Left ventricle myocardium inferior (tissue), 1 donor: ENCODE measurements around the gene NBDY. TPM values are rescaled to one million over a fixed set of nuclear protein-coding genes. Genes with fewer than 3 reads are reported as not detected.

Experiments used
- DNase-seq: peaks from one replicate; pipeline ENCODE4 v3.0.0-alpha.2; 2020
- H3K27ac ChIP-seq: fragments of 200-600 bp; replicated peaks from 2 replicates; pipeline ENCODE4 v1.8.0; 2021
- H3K27me3 ChIP-seq: fragments of 200-600 bp; 2 replicates; pipeline ENCODE4 v1.8.0; 2021; ENCODE audit warnings: low read depth
- H3K36me3 ChIP-seq: fragments of 200-600 bp; 2 replicates; pipeline ENCODE4 v1.8.0; 2021
- H3K4me1 ChIP-seq: fragments of 200-600 bp; 2 replicates; pipeline ENCODE4 v1.8.0; 2021
- H3K4me3 ChIP-seq: fragments of 200-600 bp; 2 replicates; pipeline ENCODE4 v1.8.0; 2021; ENCODE audit warnings: mild to moderate bottlenecking, moderate library complexity
- H3K9me3 ChIP-seq: fragments of 200-600 bp; replicated peaks from 2 replicates; pipeline ENCODE4 v1.8.0; 2021
- CTCF ChIP-seq: fragments of 200-600 bp; IDR thresholded peaks from 2 replicates; pipeline ENCODE4 v1.8.0; 2021; ENCODE audit warnings: antibody characterized with exemption, mild to moderate bottlenecking, borderline replicate concordance
- intact Hi-C: fragments of 100-400 bp; cut with micrococcal nuclease; formaldehyde crosslinking; loops from one replicate; pipeline ENCODE4 v1.11.0; 2022
- total RNA-seq: library from RNA; stranded (reverse); fragmentation: NEBNext Ultra II Directional; extraction: Animal tissue kit (Norgen Biotek cat#: 25700); gene quantifications from one replicate; pipeline ENCODE4 v1.2.1, GENCODE V29; 2021
- donor health status: DM: no; HTN: yes; CAD: no; lungs with severe emphysema.

The NBDY gene
- total RNA-seq, 1 donor from 2014 or later, result 26.5 TPM

GRCh38 chrX:56797574-56798338 lies 68.7 kb downstream of the NBDY start:
- intact Hi-C loops, result no loop called here
- Histone ChIP-seq H3K9me3 (no peaks in the 10 kb centered on the region), H3K4me1 (peaks cover 12% of the 10 kb centered on the region), H3K27me3 (no peaks in the 10 kb centered on the region), H3K27ac (no peak overlapping the region), H3K36me3 (no peaks in the 10 kb centered on the region), H3K4me3 (no peak overlapping the region)
- TF ChIP-seq CTCF, result no peak
- DNase-seq, result no peak

- no peak overlapping the region for H3K27ac ChIP-seq
- H3K9me3 ChIP-seq, result no peaks in the 10 kb centered on the region
- intact Hi-C loops, result no loop called here
- H3K4me3 ChIP-seq, result no peak overlapping the region
- no peaks in the 10 kb centered on the region for H3K36me3 ChIP-seq
- H3K27me3 ChIP-seq, result no peaks in the 10 kb centered on the region
- no peak for DNase-seq
- H3K4me1 ChIP-seq, result peaks cover 12% of the 10 kb centered on the region
- TF ChIP-seq CTCF, result no peak
These were observed 69.3 kb downstream of the NBDY start for GRCh38 chrX:56798339-56798711.

- Histone ChIP-seq H3K4me3 (no peak overlapping the region), H3K27ac (no peak overlapping the region)
These were observed 70.1 kb downstream of the NBDY start for GRCh38 chrX:56798866-56799758.

GRCh38 chrX:56800307-56800706 lies 71.3 kb downstream of the NBDY start:
- no peaks in the 10 kb centered on the region for H3K9me3 ChIP-seq
- no peak overlapping the region for H3K4me3 ChIP-seq
- H3K4me1 ChIP-seq, result peaks cover 12% of the 10 kb centered on the region
- no peaks in the 10 kb centered on the region for H3K27me3 ChIP-seq
- no peaks in the 10 kb centered on the region for H3K36me3 ChIP-seq
- intact Hi-C loops, result no loop called here
- no peak overlapping the region for H3K27ac ChIP-seq
- TF ChIP-seq CTCF, result no peak
- no peak for DNase-seq

More at GRCh38 chrX:56798866-56799758, 70.1 kb downstream of the NBDY start:
- no peak for TF ChIP-seq CTCF
- no peaks in the 10 kb centered on the region for H3K9me3 ChIP-seq
- peaks cover 12% of the 10 kb centered on the region for H3K4me1 ChIP-seq
- intact Hi-C loops, result no loop called here
- H3K36me3 ChIP-seq, result no peaks in the 10 kb centered on the region
- DNase-seq, result no peak
- H3K27me3 ChIP-seq, result no peaks in the 10 kb centered on the region

GRCh38 chrX:56800801-56801200 lies 71.8 kb downstream of the NBDY start:
- no peaks in the 10 kb centered on the region for H3K9me3 ChIP-seq
- DNase-seq, result no peak
- H3K4me1 ChIP-seq, result peaks cover 12% of the 10 kb centered on the region
- no peaks in the 10 kb centered on the region for H3K36me3 ChIP-seq
- H3K4me3 ChIP-seq, result no peak overlapping the region
- H3K27ac ChIP-seq, result no peak overlapping the region
- no peaks in the 10 kb centered on the region for H3K27me3 ChIP-seq
- intact Hi-C loops, result no loop called here
- no peak for TF ChIP-seq CTCF
